ENCODE data around the gene SOX6. TPM values are rescaled to one million over a fixed set of nuclear protein-coding genes. Genes with fewer than 3 reads are reported as not detected.

The SOX6 gene
- total RNA-seq, 4 donors from 2014 or later = 5.7 to 23.8 (median 18.4) TPM

DNA sequence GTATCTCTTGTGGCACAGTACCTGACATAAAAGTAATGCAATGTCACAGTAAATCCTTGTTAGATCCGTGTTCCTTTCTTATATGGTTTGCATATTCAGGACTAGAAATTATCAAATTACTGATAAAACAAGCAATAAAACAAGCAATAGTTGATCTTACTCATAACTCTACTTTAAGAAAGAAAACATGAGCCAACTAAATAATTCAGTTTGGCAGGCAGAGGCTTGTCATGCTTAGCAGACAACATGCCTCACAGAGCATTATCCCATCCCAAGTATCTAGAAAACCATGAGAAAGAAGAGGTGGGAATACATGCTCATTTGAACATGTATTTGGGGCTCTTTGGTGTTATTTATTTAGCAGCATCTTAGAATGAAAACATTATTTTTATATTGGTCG, 241.9 kb downstream of the SOX6 start:
- Histone ChIP-seq H3K4me1 (peaks cover 0 to 40% (median 0%) of the 10 kb centered on the region in 4 donors), H3K27me3 (no peaks in the 10 kb centered on the region), H3K4me3 (no peak overlapping the region), H3K9me3 (no peaks in the 10 kb centered on the region), H3K36me3 (no peaks in the 10 kb centered on the region), H3K27ac (no peak overlapping the region)
- no peak for DNase-seq (ENCODE audit: low spot score in 2 of 2)
- 91 to 94% methylated on average over 2 of the region's 2 CpGs for WGBS, 2 donors
- TF ChIP-seq, protein P1, sequence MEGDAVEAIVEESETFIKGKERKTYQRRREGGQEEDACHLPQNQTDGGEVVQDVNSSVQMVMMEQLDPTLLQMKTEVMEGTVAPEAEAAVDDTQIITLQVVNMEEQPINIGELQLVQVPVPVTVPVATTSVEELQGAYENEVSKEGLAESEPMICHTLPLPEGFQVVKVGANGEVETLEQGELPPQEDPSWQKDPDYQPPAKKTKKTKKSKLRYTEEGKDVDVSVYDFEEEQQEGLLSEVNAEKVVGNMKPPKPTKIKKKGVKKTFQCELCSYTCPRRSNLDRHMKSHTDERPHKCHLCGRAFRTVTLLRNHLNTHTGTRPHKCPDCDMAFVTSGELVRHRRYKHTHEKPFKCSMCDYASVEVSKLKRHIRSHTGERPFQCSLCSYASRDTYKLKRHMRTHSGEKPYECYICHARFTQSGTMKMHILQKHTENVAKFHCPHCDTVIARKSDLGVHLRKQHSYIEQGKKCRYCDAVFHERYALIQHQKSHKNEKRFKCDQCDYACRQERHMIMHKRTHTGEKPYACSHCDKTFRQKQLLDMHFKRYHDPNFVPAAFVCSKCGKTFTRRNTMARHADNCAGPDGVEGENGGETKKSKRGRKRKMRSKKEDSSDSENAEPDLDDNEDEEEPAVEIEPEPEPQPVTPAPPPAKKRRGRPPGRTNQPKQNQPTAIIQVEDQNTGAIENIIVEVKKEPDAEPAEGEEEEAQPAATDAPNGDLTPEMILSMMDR (IDR thresholded peaks at IDR 0.05) = no peak

DNA sequence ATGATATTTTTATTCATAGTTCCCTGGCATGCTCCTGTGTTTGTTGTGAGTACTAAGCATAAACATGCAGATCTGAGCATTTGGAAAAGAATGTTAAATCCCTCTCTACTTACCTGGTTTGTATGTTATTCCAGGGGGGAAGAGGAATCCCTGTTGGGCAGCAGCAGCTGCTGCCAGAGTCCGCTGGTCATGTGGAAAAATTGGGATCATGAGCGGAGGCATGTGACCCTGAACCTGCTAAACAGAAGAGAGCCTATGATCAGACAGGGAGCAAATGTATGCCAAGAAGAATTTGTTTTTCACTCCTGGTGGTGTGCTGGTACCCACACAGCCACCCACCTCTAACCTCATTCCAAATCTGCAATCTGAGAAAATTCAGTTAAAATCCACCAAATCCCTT, 244.7 kb downstream of the SOX6 start:
- 94% methylated on average over 2 of the region's 2 CpGs for WGBS, 2 donors
- no peak overlapping the region for H3K27ac ChIP-seq

DNA sequence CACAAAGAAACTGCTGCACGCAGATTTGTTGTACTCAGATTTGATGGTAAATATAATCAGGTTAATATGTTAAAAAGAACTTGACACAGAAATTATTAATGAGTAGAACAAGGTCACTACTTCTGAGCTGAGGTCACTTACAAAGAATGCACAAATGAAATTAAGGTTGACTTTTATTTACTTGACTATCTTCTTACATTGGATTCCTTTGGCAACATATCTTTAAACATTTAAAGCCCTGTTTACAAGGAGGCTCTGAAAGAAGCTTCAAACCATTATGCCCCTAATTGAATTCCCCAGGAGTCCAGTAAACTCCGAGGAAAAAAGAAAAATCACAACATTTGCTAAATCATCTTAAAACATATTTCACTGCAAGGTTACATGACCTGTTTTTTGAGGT, 245.5 kb downstream of the SOX6 start:
- Histone ChIP-seq H3K27ac (no peak overlapping the region), H3K27me3 (no peaks in the 10 kb centered on the region), H3K9me3 (peaks cover 0 to 7% (median under 1%) of the 10 kb centered on the region in 4 donors), H3K4me3 (no peak overlapping the region), H3K36me3 (no peaks in the 10 kb centered on the region), H3K4me1 (peaks cover 0 to 39% (median 0%) of the 10 kb centered on the region in 4 donors)
- no peak for DNase-seq (ENCODE audit: low spot score in 2 of 2)
- 65 to 66% methylated on average over 2 of the region's 2 CpGs for WGBS, 2 donors
- TF ChIP-seq EP300 (IDR thresholded peaks at IDR 0.05) = no peak
- TF ChIP-seq POLR2A (IDR thresholded peaks at IDR 0.05) = no peak
- TF ChIP-seq, protein P1 (IDR thresholded peaks at IDR 0.05) = no peak

More for the DNA sequence above, 244.7 kb downstream of the SOX6 start:
- Histone ChIP-seq H3K36me3 (no peaks in the 10 kb centered on the region), H3K4me3 (no peak overlapping the region), H3K4me1 (peaks cover 0 to 40% (median 0%) of the 10 kb centered on the region in 4 donors), H3K9me3 (no peaks in the 10 kb centered on the region), H3K27me3 (no peaks in the 10 kb centered on the region)
- no peak for DNase-seq (ENCODE audit: low spot score in 2 of 2)
- TF ChIP-seq POLR2A (IDR thresholded peaks at IDR 0.05) = no peak
- TF ChIP-seq, protein P1 (IDR thresholded peaks at IDR 0.05) = no peak
- no peak for TF ChIP-seq EP300 (IDR thresholded peaks at IDR 0.05)

DNA sequence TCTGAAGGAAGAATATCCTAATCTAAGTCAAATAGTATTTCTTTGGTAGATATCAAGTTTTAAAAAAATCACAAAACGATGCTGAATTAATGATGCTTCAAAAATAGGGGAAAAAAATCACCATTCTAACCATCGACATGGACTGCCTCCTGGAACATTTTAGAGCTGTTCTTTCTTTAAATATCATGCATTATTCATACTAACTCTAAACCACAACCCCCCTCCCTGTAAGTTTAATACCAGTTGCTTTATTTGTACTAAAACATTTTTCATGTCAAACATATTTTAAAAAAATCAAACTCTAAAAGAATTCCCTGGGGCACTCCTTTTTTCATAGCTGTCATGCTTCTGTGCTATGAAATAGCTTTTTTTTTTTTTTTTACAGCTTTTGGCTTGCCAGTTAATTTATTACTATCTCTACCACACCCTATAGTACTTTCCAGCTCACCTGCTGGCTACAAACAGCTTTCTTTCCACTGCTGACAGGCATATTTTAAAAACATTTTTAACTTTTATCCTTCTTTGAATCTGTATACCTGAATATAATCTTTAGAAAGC, 256.9 kb downstream of the SOX6 start:
- 74 to 85% methylated on average over 2 of the region's 2 CpGs for WGBS, 2 donors
- peaks cover 0 to 5% (median 0%) of the 10 kb centered on the region in 4 donors for H3K9me3 ChIP-seq
- no peak overlapping the region for H3K4me3 ChIP-seq
- no peak for DNase-seq (ENCODE audit: low spot score in 2 of 2)
- peaks cover 0 to 24% (median 4%) of the 10 kb centered on the region in 4 donors for H3K4me1 ChIP-seq
- H3K27me3 ChIP-seq = no peaks in the 10 kb centered on the region
- TF ChIP-seq, protein P1 (IDR thresholded peaks at IDR 0.05) = no peak
- TF ChIP-seq EP300 (IDR thresholded peaks at IDR 0.05) (no peak), POLR2A (IDR thresholded peaks at IDR 0.05) (no peak)
- no peaks in the 10 kb centered on the region for H3K36me3 ChIP-seq
- no peak overlapping the region for H3K27ac ChIP-seq

DNA sequence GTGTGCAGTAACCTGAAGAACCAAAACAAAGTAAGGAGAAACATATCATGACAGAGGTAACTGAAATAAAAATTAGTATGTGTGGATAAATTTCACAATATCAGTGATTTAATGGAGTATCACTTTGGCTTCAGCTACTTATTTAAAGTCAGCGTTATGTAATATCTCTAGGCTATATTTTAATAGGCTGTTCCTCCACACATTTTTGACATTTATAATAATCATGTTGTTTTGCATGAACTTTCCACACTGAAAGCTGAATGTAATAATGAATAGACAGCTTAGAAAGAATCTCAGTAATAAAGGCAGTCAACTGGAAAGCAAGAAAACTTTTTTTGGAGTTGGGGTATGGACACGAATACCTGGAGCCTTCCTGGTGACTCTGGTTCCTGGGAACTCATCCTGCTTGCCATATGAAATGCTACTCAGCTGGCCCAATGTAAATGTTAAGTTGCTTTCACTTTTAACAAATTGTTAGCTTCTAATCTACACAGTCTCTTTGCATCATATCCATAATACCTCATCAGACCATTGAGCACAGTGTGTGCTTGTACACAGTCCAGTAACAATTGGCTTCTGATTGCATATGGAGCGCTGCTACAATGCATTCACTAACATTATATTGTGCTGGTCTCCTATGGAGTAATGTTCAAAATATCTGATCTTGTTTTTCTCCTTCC, 257.7 kb downstream of the SOX6 start:
- Histone ChIP-seq H3K4me1 (peaks cover 0 to 24% (median 4%) of the 10 kb centered on the region in 4 donors), H3K4me3 (no peak overlapping the region), H3K36me3 (no peaks in the 10 kb centered on the region), H3K27me3 (no peaks in the 10 kb centered on the region), H3K9me3 (peaks cover 0 to 5% (median 0%) of the 10 kb centered on the region in 4 donors), H3K27ac (no peak overlapping the region)
- 66 to 80% methylated on average over 3 of the region's 3 CpGs for WGBS, 2 donors
- TF ChIP-seq POLR2A (IDR thresholded peaks at IDR 0.05) (no peak), EP300 (IDR thresholded peaks at IDR 0.05) (no peak)
- TF ChIP-seq, protein P1 (IDR thresholded peaks at IDR 0.05) = no peak
- no peak for DNase-seq (ENCODE audit: low spot score in 2 of 2)
